NCI-H526 treated with DMSO at 0.1 percent for 48 hours (cell line): ENCODE results near the gene LDHB.
"Not testable (repeated sequence)": the region's sequence is repeated elsewhere in the genome, so short reads cannot be mapped to it uniquely, and the experiment has no call there.

ENCODE experiments used
- DNase-seq: peaks from one replicate; lab custom pipeline; 2025; lab: John Stamatoyannopoulos, UW

LDHB gene

GRCh38 chr12:21661396-21662093 is 3.9 kb upstream of the LDHB start:
- DNase-seq = not testable (repeated sequence)

- no peak for DNase-seq
Observed at GRCh38 chr12:21659383-21659782, 1.7 kb upstream of the LDHB start.

DNA sequence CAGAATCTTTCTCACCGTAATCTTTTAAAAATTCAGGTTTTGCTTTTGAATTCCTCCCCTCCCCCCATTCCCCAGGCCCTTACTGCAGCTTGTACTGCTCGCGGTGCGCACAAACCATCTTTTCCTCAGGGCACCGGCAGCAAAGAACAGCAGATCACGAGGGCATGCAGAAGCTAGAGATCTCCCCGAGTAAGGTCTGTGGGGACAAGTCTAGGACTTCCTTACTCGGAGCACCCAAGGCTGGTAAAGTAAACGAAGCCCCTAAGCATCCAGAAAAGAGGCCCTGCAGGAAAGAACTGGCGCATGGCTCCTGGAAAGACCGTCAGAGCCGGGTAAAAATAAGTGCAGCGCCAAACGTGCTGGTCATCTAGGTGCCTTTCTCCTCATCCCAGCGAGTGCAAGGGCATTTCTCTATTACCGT is 727 bp downstream of the LDHB start:
- peak; percentile 67 for DNase-seq

DNA sequence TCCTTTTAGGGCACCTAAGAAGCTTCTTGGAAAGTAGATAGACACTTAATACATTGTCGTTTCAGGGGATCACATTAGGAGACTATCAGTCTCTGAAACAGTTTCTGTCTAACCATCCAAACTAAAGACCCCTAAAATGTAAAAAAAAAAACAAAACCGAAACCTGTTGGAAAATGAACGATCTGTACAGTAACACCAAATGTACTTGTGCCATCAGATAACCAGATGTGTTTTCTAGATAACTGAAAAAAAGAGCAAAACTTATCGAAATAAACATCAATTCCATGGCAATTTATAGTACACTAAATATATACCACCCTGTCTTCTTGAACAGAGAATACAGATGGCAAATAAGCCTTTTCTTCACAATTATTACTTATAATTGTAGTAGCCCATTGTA is 2.1 kb downstream of the LDHB start:
- DNase-seq = no peak

DNA sequence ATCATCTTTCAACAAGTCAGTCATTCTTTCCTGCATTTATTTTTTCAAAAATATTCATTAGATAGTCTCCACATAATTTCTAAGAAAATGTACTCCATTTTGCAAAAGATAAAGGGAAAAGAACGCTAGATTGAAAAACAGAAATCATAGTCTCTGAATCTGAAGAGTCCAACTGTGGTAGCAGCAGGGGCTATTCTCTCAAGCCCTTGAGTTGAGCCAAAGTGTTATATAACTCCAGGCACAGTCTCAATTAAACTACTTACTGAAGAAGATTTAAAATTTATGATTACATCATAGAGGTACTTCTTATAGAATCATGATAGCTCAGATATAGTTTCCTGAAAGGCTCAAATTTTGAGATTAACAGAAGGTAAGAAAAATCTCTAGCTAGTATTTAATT is 5.8 kb downstream of the LDHB start:
- no peak for DNase-seq

GRCh38 chr12:21650997-21651396 is 6.6 kb downstream of the LDHB start:
- no peak for DNase-seq

GRCh38 chr12:21649034-21649433 is 8.6 kb downstream of the LDHB start:
- no peak for DNase-seq

- no peak for DNase-seq
Observed at GRCh38 chr12:21648378-21648777, 9.3 kb downstream of the LDHB start.

- no peak for DNase-seq
Observed at GRCh38 chr12:21647179-21647578, 10.5 kb downstream of the LDHB start.

DNA sequence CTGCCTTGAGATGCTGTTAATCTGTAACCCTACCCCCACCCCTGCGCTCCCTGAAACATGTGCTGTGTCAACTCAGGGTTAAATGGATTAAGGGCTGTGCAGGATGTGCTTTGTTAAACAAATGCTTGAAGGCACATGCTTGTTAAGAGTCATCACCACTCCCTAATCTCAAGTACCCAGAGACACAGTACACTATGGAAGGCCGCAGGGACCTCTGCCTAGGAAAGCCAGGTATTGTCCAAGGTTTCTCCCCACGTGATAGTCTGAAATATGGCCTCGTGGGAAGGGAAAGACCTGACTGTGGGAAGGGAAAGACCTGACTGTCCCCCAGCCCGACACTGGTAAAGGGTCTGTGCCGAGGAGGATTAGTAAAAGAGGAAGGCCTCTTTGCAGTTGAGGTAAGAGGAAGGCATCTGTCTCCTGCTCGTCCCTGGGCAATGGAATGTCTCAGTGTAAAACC is 12.6 kb downstream of the LDHB start:
- DNase-seq = not testable (repeated sequence)

DNA sequence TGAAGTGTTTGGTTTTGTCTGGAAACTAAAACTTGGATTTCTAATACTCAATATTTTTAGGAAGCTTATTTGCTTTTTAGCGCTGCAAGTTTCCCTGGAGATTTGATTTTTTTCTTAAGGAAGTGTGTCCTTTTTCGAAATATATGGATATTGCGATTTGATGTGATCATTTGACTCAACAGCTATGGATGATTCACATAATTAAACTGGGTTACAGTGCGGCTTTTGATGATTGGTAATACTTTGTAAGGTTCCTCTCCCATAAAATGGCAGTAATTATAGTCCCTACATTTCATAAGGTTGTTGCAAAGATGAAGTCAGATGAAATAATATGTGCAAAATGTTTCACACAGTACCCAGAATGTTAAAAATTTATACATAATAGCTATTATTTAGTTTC is 13.1 kb downstream of the LDHB start:
- no peak for DNase-seq

- no peak for DNase-seq
Observed at GRCh38 chr12:21643758-21644157, 13.9 kb downstream of the LDHB start.

GRCh38 chr12:21642707-21643389 is 14.8 kb downstream of the LDHB start:
- no peak for DNase-seq

DNA sequence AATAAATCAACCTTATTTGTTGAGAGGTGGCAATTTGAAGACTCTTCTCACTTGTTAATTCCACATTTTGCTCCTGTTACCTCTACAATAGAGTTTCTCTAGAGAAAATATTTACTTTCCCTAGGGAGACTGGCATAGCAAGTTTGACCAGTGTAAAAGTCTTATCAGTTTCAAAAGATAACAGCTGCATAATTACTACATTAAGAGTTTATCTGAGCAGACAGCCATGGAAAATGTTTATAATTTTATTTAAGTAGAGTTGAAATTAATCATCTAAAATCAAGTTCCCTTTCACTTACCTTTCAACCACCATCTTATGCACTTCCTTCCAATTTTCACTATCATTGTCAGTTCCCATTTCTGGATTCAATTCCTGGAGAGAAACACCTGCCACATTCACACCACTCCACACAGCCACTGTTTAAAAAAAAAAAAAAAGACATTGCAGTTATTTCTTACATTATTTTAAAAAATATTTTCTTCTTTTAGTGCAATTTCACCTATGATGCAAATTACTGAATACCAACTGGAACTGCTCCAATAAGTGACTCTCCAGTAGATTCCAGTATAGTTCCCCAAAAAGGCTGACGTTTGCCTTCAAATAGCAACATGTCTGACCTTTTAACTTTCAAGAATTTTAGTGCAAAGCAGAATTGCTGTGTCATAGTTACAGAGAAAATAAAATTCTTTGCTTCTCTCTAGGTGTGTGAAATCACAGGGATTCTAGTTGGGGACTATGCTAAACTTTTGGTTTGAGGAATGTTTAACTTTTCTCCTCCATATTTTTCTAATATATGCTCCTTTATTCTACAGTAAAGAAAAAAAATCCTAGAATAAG is 19.4 kb downstream of the LDHB start:
- DNase-seq = no peak

DNA sequence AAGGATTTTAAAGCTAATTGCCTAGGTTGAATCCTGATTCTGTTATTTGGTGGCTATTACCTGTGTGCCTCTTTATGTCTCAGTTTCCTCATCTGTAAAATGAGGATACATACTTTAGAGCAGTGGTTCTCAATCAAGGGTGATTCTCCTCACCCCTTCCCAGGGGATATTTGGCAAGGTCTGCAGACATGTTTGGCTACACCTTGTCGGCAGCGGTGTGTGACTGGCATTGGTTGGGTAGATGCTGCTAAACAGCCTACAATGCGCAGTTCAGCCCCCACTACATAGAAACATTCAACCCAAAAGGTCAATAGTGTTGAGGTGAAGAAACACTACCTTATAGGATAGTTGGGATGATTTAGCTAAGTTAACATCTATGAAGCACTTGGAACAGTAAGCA is 23.4 kb downstream of the LDHB start:
- DNase-seq = no peak

GRCh38 chr12:21631367-21631766 is 26.3 kb downstream of the LDHB start:
- no peak for DNase-seq

DNA sequence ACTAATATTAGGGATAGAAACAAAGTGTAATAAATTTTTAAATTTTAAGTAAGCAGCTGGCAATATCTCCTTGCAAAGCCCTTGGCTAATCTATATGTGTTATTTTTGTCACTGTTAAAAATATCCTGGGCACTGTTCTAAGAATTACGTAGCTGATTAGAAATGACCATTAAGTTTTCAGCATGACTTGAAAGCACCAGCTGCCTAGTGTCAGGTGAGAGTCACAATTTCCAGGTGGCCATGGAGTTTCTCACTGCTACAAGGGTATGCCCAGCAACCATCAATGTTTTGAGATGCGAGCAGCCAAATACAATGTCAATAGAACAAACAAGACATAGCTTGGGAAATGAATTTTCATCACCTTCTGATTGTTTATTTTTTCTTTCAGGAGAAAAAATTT is 29.7 kb downstream of the LDHB start:
- DNase-seq = no peak

GRCh38 chr12:21618566-21618965 is 39.1 kb downstream of the LDHB start:
- DNase-seq = no peak

GRCh38 chr12:21617030-21617429 is 40.6 kb downstream of the LDHB start:
- DNase-seq = no peak

DNA sequence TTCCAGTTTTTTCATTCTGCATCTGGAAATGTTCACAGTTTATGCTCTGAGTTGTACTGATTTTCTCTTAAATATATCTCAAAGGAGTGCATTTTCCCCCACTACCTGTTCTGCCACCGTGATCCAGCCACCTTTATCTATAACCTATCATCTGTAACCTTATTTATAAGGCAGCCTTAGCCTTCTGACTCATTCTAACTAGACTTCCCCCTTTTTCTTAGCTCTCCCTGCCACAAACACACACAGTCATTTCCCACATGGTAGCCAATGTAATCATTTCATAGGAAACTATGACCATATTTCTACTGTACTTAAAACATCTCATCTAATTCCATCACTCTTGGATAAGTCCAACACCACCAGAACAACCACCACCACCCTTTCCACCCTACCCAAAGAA is 42.2 kb downstream of the LDHB start:
- DNase-seq = no peak

DNA sequence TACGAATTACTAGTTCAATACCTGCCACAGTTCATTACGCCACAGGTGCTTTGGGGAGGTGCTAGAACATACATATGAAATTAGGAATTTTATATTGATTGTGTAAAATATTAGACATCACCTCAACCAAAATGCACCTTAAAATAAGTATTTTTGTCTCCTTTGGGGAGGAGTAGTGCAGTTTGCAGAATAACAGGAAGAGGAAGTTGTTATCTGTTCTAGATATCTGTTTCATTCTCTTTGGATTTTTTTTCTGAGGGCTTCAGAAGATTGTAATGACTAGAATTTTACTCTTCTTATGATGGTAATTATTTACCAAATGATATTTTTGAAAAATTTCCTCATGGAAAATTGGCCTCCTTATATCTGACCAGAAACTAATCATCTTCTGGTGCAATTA is 43.1 kb downstream of the LDHB start:
- DNase-seq = no peak

DNA sequence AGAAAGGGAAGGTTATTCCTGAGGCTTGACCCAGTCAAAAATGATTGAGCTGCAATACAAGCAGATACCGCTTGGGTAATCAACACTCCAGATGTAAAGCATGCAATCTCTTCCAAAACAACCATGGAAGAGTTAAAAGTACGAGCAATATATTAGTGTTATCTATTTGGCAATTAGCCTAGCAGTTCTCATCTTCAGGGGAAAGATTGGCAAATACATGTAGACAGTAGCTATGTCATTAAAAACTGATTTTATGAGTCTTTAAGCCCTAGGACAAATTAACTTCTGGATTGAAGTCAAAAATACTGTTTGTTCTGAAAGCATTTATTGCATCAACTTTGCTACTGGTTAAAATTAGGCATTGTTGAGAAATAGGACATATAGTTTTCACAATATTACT is 43.7 kb downstream of the LDHB start:
- no peak for DNase-seq

DNA sequence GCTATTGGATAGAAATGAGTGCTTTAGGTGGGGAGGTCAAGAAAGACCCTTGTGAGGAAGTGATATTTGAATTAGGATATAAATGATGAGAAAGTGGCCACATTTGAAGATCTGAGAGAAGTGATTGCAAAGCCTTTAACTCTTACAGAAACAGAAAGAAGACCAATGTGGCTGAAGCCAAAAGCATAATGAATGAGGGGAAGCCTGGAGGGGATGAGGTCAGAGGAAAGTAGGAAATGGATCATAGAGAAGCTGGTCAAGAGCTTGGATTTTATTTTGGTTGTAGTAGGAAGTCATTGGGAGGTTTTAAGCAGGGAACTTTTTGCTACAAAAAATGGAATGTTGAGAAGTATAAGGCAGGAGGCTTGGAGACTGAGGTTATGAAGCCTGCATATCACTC is 49.4 kb downstream of the LDHB start:
- DNase-seq = no peak
